Omental fat pad (tissue), 4 donors: ENCODE results near the gene UGT1A7. TPM values are rescaled to one million over a fixed set of nuclear protein-coding genes. Genes with fewer than 3 reads are reported as not detected.

Source experiments
- ATAC-seq: fragments of 150-250 bp; one replicate; pipeline ENCODE4 v1.9.1; 2016; ENCODE audit warnings: mild to moderate bottlenecking, moderate library complexity; ENCODE audit not compliant: low FRiP score
- DNase-seq: peaks from one replicate; pipeline ENCODE4 v3.0.0-alpha.2; 2019; ENCODE audit warnings: low spot score
- CTCF ChIP-seq, 3 donors: fragments of 450-650 bp; IDR thresholded peaks; one replicate each; pipeline ENCODE4 v1.5.1; 2016 to 2017; ENCODE audit warnings: antibody characterized with exemption in 3 of 3, mild to moderate bottlenecking in 3 of 3, moderate library complexity in 2 of 3
- total RNA-seq, 4 donors: library from RNA; depleted of rRNA; stranded (reverse); fragments of >200 nt; gene quantifications; one replicate each; pipeline ENCODE4 v1.1.0, GENCODE V29; 2016

The UGT1A7 gene
- total RNA-seq, 4 donors from 2014 or later = not detected

- no peak for TF ChIP-seq CTCF (IDR thresholded peaks at IDR 0.05)
- ATAC-seq (no peak), DNase-seq (no peak)
These were observed 130.0 kb downstream of the UGT1A7 start for GRCh38 chr2:233811732-233812131.

- no peak for ATAC-seq
- no peak for DNase-seq
- TF ChIP-seq CTCF (IDR thresholded peaks at IDR 0.05) = no peak
These were observed 131.7 kb downstream of the UGT1A7 start for GRCh38 chr2:233813236-233814055.

- no peak for ATAC-seq
- TF ChIP-seq CTCF (IDR thresholded peaks at IDR 0.05) = no peak
- DNase-seq = no peak
These were observed 132.5 kb downstream of the UGT1A7 start for GRCh38 chr2:233814056-233814835.

- DNase-seq (no peak), ATAC-seq (no peak)
- no peak for TF ChIP-seq CTCF (IDR thresholded peaks at IDR 0.05)
These were observed 134.2 kb downstream of the UGT1A7 start for GRCh38 chr2:233815861-233816260.

GRCh38 chr2:233816334-233816733 lies 134.6 kb downstream of the UGT1A7 start:
- no peak for ATAC-seq

GRCh38 chr2:233816771-233817170 lies 135.1 kb downstream of the UGT1A7 start:
- DNase-seq = no peak

More at GRCh38 chr2:233816334-233816733, 134.6 kb downstream of the UGT1A7 start:
- no peak for DNase-seq
- TF ChIP-seq CTCF (IDR thresholded peaks at IDR 0.05) = no peak

More at GRCh38 chr2:233816771-233817170, 135.1 kb downstream of the UGT1A7 start:
- no peak for TF ChIP-seq CTCF (IDR thresholded peaks at IDR 0.05)
- no peak for ATAC-seq
